Stomach (tissue), 9 donors: ENCODE measurements around the gene PSD. TPM values are rescaled to one million over a fixed set of nuclear protein-coding genes. Genes with fewer than 3 reads are reported as not detected.

Source experiments
- DNase-seq, 2 donors: peaks; one replicate each; pipeline versions ENCODE4 v3.0.0 to v3.0.0-alpha.2; 2013 to 2019
- H3K27ac ChIP-seq, 5 donors: fragments of 200-600 bp in 4 of 5; sonication (generic) in 4 of 5; one replicate each; pipeline ENCODE4 v1.5.1; 2013 to 2019; ENCODE audit warnings: mild to moderate bottlenecking in 1 of 5, moderate library complexity in 1 of 5
- H3K27me3 ChIP-seq, 3 donors: fragments of 200-600 bp; sonication (generic); one replicate each; pipeline ENCODE4 v1.5.1; 2017 to 2019; ENCODE audit warnings: mixed run types in 1 of 3
- H3K36me3 ChIP-seq, 4 donors: fragments of 200-600 bp; sonication (generic); 1 replicate in 3 of 4; 2 replicates in 1 of 4; pipeline ENCODE4 v1.5.1; 2016 to 2019
- H3K4me1 ChIP-seq, 4 donors: fragments of 200-600 bp; sonication (generic); one replicate each; pipeline ENCODE4 v1.5.1; 2016 to 2019
- H3K4me3 ChIP-seq, 4 donors: fragments of 200-600 bp; sonication (generic) in 3 of 4; one replicate each; pipeline ENCODE4 v1.5.1; 2016 to 2019; ENCODE audit warnings: mild to moderate bottlenecking in 1 of 4
- H3K9me3 ChIP-seq, 4 donors: fragments of 200-600 bp; sonication (generic); one replicate each; pipeline ENCODE4 v1.5.1; 2016 to 2019
- CTCF ChIP-seq, 7 experiments: fragments of 450-650 bp in 4 of 7; fragments of 200-600 bp in 3 of 7; sonication (generic) in 3 of 7; IDR thresholded peaks; one replicate each; pipeline ENCODE4 v1.5.1; 2016 to 2019; ENCODE audit warnings: antibody characterized with exemption in 7 of 7, control low read depth in 2 of 7, mild to moderate bottlenecking in 1 of 7
- EP300 ChIP-seq: sonication (generic); formaldehyde crosslinking; IDR thresholded peaks from one replicate; pipeline ENCODE4 v1.6.1; 2017; ENCODE audit warnings: antibody characterized with exemption
- POLR2A ChIP-seq, 4 donors: fragments of 450-650 bp; IDR thresholded peaks; one replicate each; pipeline ENCODE4 v1.6.1; 2016; ENCODE audit warnings: antibody characterized with exemption in 4 of 4, control low read depth in 2 of 4, mild to moderate bottlenecking in 1 of 4, moderate library complexity in 1 of 4
- POLR2AphosphoS5 ChIP-seq, 3 donors: sonication (generic); formaldehyde crosslinking; IDR thresholded peaks; one replicate each; pipeline ENCODE4 v1.6.1; 2016; ENCODE audit warnings: antibody characterized with exemption in 3 of 3
- WGBS, 5 donors: extraction: QIAGEN DNeasy Blood & Tissue Kit in 3 of 5; methylation state at CpG; one replicate each; pipeline versions ENCODE4 v1.1.5 to v1.1.7; 2013 to 2018; 5-methylcytosine and 5-hydroxymethylcytosine counted together
- intact Hi-C: fragments of 100-400 bp; cut with DNase I; formaldehyde crosslinking; loops from one replicate; pipeline ENCODE4 v1.15.1; 2023; ENCODE audit warnings: low total_unique reads
- polyA plus RNA-seq, 3 donors: library from polyadenylated mRNA; stranded (reverse); fragments of 200-250 nt; gene quantifications; one replicate each; pipeline ENCODE4 v1.2.3, GENCODE V29; 2013
- total RNA-seq, 5 donors: library from RNA; depleted of rRNA; stranded (reverse); fragments of >200 nt; gene quantifications; one replicate each; pipeline versions ENCODE4 v1.1.0 to v1.2.3, GENCODE V29; 2014 to 2016
- donor health status: healthy with polysubstance abuse.
- donor health status: Bipolar disorder and iron deficiency.
- donor health status: healthy.

The PSD gene
- total and polyA plus RNA-seq, 8 donors, result 2.2 to 74.7 (median 24.5) TPM

DNA sequence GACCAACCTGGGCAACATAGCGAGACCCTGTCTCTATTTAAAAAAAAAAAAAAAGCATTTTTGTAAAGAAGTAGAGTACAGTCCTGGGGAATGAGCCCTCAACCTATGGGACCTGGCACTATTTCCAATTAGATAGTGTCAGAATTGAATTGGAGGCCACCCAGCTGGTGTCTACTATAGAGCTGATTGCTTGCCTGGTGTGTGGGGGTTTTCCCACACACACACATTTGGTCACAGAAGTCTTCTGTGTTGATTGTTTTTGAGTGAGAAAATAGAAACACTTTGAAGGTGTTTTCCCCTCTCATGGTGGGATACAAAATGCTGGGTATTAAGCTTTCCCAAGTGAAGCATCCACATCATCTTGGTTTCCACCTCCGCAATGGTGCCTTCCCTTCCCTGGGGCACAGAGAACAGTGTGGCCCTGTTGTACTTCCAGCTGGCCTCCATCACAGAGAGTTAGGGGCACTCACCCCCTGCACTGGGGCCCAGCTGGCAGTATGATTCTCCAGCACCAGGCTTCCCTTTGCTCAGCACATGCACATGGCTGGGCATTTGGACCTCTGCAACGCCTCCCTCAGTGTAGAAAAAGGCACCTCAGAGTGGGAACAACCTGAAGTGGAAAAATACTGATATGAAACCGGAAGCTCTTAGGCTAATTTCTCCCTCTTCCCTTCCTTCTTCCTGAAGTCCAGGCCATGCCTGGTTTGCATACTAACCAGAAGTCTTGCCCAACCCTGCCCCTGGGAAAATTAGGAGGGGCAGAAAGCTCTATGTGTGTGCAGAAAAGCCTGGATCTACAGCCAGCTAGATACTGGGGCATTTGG, 33.8 kb downstream of the PSD start:
- intact Hi-C loops, result no loop called here
- Histone ChIP-seq H3K4me3 (no peak overlapping the region), H3K36me3 (peaks cover 25 to 40% (median 35%) of the 10 kb centered on the region in 4 donors), H3K4me1 (peaks cover 0 to 12% (median 8%) of the 10 kb centered on the region in 4 donors), H3K27me3 (no peaks in the 10 kb centered on the region), H3K27ac (peak overlapping the region in 2 of 5 donors; percentile 36 to 46), H3K9me3 (no peaks in the 10 kb centered on the region)
- TF ChIP-seq POLR2AphosphoS5 (IDR thresholded peaks at IDR 0.05), result peak in 1 of 3 donors; percentile 52
- no peak for TF ChIP-seq EP300
- peak; percentile 38 for DNase-seq
- 57 to 75% (median 58%) methylated on average over 4 of the region's 4 CpGs for WGBS, 5 donors

DNA sequence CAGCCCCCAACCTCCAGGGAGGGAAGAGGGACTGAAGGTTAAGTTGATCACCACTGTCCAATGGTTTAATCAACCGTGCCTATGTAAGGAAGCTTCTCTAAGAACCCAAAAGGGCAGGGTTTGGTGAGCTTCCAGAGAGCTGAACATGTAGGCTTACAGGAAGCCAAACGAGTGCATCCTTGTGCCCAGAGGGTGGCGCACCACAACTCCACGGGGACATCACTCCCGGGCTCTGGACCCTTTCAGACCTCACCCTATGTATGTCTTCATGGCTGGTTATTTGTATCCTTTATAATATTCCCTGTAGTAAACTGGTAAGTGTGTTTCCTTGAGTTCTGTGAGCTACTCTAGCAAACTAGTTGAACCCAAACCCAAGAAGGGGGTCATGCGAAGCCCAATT, 34.5 kb downstream of the PSD start:
- no peak overlapping the region for H3K4me3 ChIP-seq
- peak in 1 of 2 donors; percentile 27 for DNase-seq
- TF ChIP-seq POLR2A (IDR thresholded peaks at IDR 0.05), result no peak
- TF ChIP-seq EP300, result no peak
- TF ChIP-seq CTCF (IDR thresholded peaks at IDR 0.05), result no peak
- TF ChIP-seq POLR2AphosphoS5 (IDR thresholded peaks at IDR 0.05), result no peak
- WGBS, 5 donors, result 42 to 50% (median 48%) methylated on average over 5 to 6 of the region's 6 CpGs
- no peaks in the 10 kb centered on the region for H3K27me3 ChIP-seq
- peaks cover 0 to 12% (median 8%) of the 10 kb centered on the region in 4 donors for H3K4me1 ChIP-seq
- intact Hi-C loops, result no loop called here
- no peaks in the 10 kb centered on the region for H3K9me3 ChIP-seq
- no peak overlapping the region for H3K27ac ChIP-seq
- peaks cover 32 to 48% (median 42%) of the 10 kb centered on the region in 4 donors for H3K36me3 ChIP-seq

DNA sequence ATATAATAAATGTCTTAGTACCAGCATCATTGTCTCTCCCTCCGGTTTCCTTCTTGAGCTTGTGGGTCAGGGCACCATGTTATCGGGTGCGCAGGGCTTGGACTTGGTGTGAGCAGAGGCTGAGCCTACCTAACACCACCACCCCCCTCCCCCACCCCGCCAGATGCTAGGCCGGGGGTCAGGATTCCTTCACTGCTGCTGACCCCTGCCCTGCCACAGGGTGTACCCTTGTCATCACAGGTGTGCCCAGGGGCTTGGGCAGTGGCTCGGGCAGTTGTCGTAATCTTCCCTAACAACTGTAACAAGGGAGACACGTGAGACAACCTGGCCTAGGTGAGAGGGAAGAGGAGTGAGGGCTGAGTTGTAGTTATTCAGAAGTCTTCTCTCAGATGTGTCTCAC, 35.7 kb downstream of the PSD start:
- H3K4me3 ChIP-seq, result no peak overlapping the region
- DNase-seq, result no peak
- peaks cover 0 to 12% (median 8%) of the 10 kb centered on the region in 4 donors for H3K4me1 ChIP-seq
- H3K27ac ChIP-seq, result no peak overlapping the region
- no peaks in the 10 kb centered on the region for H3K9me3 ChIP-seq
- no peak for TF ChIP-seq CTCF (IDR thresholded peaks at IDR 0.05)
- TF ChIP-seq EP300, result no peak
- no peak for TF ChIP-seq POLR2AphosphoS5 (IDR thresholded peaks at IDR 0.05)
- TF ChIP-seq POLR2A (IDR thresholded peaks at IDR 0.05), result no peak
- no peaks in the 10 kb centered on the region for H3K27me3 ChIP-seq
- intact Hi-C loops, result no loop called here
- 88 to 97% (median 95%) methylated on average over 8 of the region's 8 CpGs for WGBS, 5 donors
- peaks cover 40 to 60% (median 54%) of the 10 kb centered on the region in 4 donors for H3K36me3 ChIP-seq

GRCh38 chr10:102381983-102382382, 36.6 kb downstream of the PSD start:
- Histone ChIP-seq H3K36me3 (peaks cover 43 to 69% (median 63%) of the 10 kb centered on the region in 4 donors), H3K27ac (no peak overlapping the region), H3K4me3 (no peak overlapping the region), H3K9me3 (no peaks in the 10 kb centered on the region), H3K27me3 (no peaks in the 10 kb centered on the region), H3K4me1 (peaks cover 0 to 12% (median 8%) of the 10 kb centered on the region in 4 donors)
- 82 to 95% (median 89%) methylated on average over 4 to 9 of the region's 9 CpGs for WGBS, 5 donors
- no peak for DNase-seq
- TF ChIP-seq POLR2A (IDR thresholded peaks at IDR 0.05) (no peak), CTCF (IDR thresholded peaks at IDR 0.05) (no peak), EP300 (no peak), POLR2AphosphoS5 (IDR thresholded peaks at IDR 0.05) (no peak)
- intact Hi-C loops, result no loop called here

GRCh38 chr10:102379383-102379782, 39.2 kb downstream of the PSD start:
- H3K9me3 ChIP-seq, result no peaks in the 10 kb centered on the region
- H3K4me3 ChIP-seq, result no peak overlapping the region
- no peaks in the 10 kb centered on the region for H3K4me1 ChIP-seq
- no peaks in the 10 kb centered on the region for H3K27me3 ChIP-seq
- no peak overlapping the region for H3K27ac ChIP-seq
- peaks cover 67 to 95% (median 89%) of the 10 kb centered on the region in 4 donors for H3K36me3 ChIP-seq
- no peak for DNase-seq
- no peak for TF ChIP-seq EP300
- TF ChIP-seq CTCF (IDR thresholded peaks at IDR 0.05), result no peak
- TF ChIP-seq POLR2AphosphoS5 (IDR thresholded peaks at IDR 0.05), result no peak
- TF ChIP-seq POLR2A (IDR thresholded peaks at IDR 0.05), result no peak
- intact Hi-C loops, result no loop called here
- WGBS, 5 donors, result 93 to 98% (median 96%) methylated on average over 6 of the region's 6 CpGs
